K562 (cell line): ENCODE results near the gene DHRS7C. TPM values are rescaled to one million over a fixed set of nuclear protein-coding genes. Genes with fewer than 3 reads are reported as not detected.

ENCODE experiments used
- ATAC-seq: fragments of 200-7000 bp; cut with Tn5 transposase; 3 replicates; pipeline ENCODE4 v1.9.1; 2020; ENCODE audit warnings: moderate library complexity
- BruUV-seq: library from RNA; stranded (reverse); fragments of 400-500 nt; replicated peaks from 2 replicates; lab custom pipeline; 2021; lab: Mats Ljungman, UMichigan
- CTCF ChIA-PET: fragments of 300-600 bp; formaldehyde crosslinking; extraction: SDS; loops from one replicate; lab custom pipeline; 2021; ENCODE audit warnings: low intra/inter-chr PET ratio; lab: Yijun Ruan, JAX
- POLR2A ChIA-PET: fragments of 300-600, 350-650 bp; sonication (Branson Sonifier 250); formaldehyde crosslinking; extraction: SDS; loops from one replicate; lab custom pipeline; 2021; ENCODE audit warnings: antibody characterized with exemption, inconsistent platforms; lab: Yijun Ruan, JAX
- DNase-seq, 4 experiments: peaks; one replicate each; pipeline versions ENCODE4 v3.0.0 to v3.0.0-alpha.2; 2011 to 2018; ENCODE audit warnings: low spot score in 3 of 4, mixed read lengths in 3 of 4; ENCODE audit errors: extremely low read depth in 1 of 4
- FAIRE-seq: peaks from 2 replicates; lab custom pipeline; 2011; peaks lifted over from hg19 to GRCh38; lab: Jason Lieb, UNC
- H2AFZ ChIP-seq: 2 replicates; pipeline ENCODE4 v1.6.0; 2011; ENCODE audit warnings: low read depth, low read length, control low read depth, inconsistent platforms
- H3K27ac ChIP-seq: fragments of 200-600 bp; 3 replicates; pipeline ENCODE4 v1.8.0; 2011; ENCODE audit warnings: low read depth, mild to moderate bottlenecking, control low read depth, inconsistent platforms, low read length, moderate library complexity, mixed read lengths; ENCODE audit errors: extremely low read depth
- H3K27me3 ChIP-seq, 2 experiments: fragments of 300-600 bp in 1 of 2; 2 replicates in 1 of 2; 3 replicates in 1 of 2; pipeline versions ENCODE4 v1.6.0 to v1.8.0; 2011; ENCODE audit warnings: inconsistent platforms in 2 of 2, low read length in 2 of 2, mild to moderate bottlenecking in 1 of 2, mixed read lengths in 1 of 2, moderate library complexity in 1 of 2; ENCODE audit not compliant: control insufficient read depth in 2 of 2, insufficient read depth in 2 of 2
- H3K36me3 ChIP-seq: fragments of 300-600 bp; 3 replicates; pipeline ENCODE4 v1.8.0; 2011; ENCODE audit warnings: mild to moderate bottlenecking, low read length, inconsistent platforms; ENCODE audit not compliant: control insufficient read depth, insufficient read depth
- H3K4me1 ChIP-seq, 2 experiments: fragments of 200-600 bp in 1 of 2; replicated peaks in 1 of 2; 2 replicates in 1 of 2; 3 replicates in 1 of 2; pipeline versions ENCODE4 v1.5.1 to v1.8.0; 2011; ENCODE audit warnings: inconsistent platforms in 2 of 2, low read length in 2 of 2, mild to moderate bottlenecking in 1 of 2, mixed read lengths in 1 of 2, moderate library complexity in 1 of 2; ENCODE audit not compliant: control insufficient read depth in 2 of 2, insufficient read depth in 2 of 2
- H3K4me2 ChIP-seq: 2 replicates; pipeline ENCODE4 v1.6.1; 2011; ENCODE audit warnings: low read length, control low read depth, inconsistent platforms, mixed read lengths; ENCODE audit not compliant: insufficient read depth
- H3K4me3 ChIP-seq: fragments of 200-600 bp; sonication (generic), shearing (Covaris generic); 2 replicates; pipeline ENCODE4 v1.5.1; 2016; ENCODE audit warnings: control low read depth, inconsistent platforms
- H3K79me2 ChIP-seq: fragments of 200-600 bp; 3 replicates; pipeline ENCODE4 v1.8.0; 2011; ENCODE audit warnings: low read length, inconsistent platforms; ENCODE audit not compliant: control insufficient read depth, insufficient read depth
- H3K9ac ChIP-seq, 2 experiments: 2 replicates each; pipeline versions ENCODE4 v1.6.0 to v1.6.1; 2011; ENCODE audit warnings: low read depth in 2 of 2, low read length in 2 of 2, control low read depth in 1 of 2, inconsistent platforms in 1 of 2, mild to moderate bottlenecking in 1 of 2, mixed read lengths in 1 of 2; ENCODE audit not compliant: insufficient read depth in 1 of 2
- H3K9me1 ChIP-seq: one replicate; pipeline ENCODE4 v1.6.0; 2011; ENCODE audit warnings: inconsistent platforms, mild to moderate bottlenecking, low read length, moderate library complexity; ENCODE audit not compliant: control insufficient read depth, insufficient read depth
- H3K9me3 ChIP-seq: replicated peaks from 2 replicates; pipeline ENCODE4 v1.5.1; 2011; ENCODE audit warnings: low read depth, low read length, inconsistent platforms; ENCODE audit not compliant: control insufficient read depth, insufficient read depth
- H4K20me1 ChIP-seq: replicated peaks from 2 replicates; pipeline ENCODE4 v1.6.1; 2011; ENCODE audit warnings: low read length, inconsistent platforms, mixed read lengths; ENCODE audit not compliant: control insufficient read depth, insufficient read depth
- BRF1 ChIP-seq: IDR thresholded peaks from 3 replicates; pipeline ENCODE4 v1.6.1; 2011; ENCODE audit warnings: borderline replicate concordance, mild to moderate bottlenecking; ENCODE audit not compliant: insufficient read length; ENCODE audit errors: extremely low read depth
- ETV5 ChIP-seq: sonication (generic); formaldehyde crosslinking; IDR thresholded peaks from 2 replicates; pipeline ENCODE4 v1.4.0; 2020; ENCODE audit warnings: low read depth, mild to moderate bottlenecking, missing genetic modification reagents
- POLR2H ChIP-seq: IDR thresholded peaks from 2 replicates; pipeline ENCODE4 v1.6.1; 2016; ENCODE audit warnings: missing genetic modification characterization, low read depth, mild to moderate bottlenecking, control low read depth, missing compliant biosample characterization, moderate library complexity
- SRSF7 ChIP-seq: fragments of 200-400 bp; formaldehyde crosslinking; optimal IDR thresholded peaks from 2 replicates; pipeline ENCODE3; 2017; ENCODE audit warnings: mild to moderate bottlenecking, low read depth, low read length
- ZNF668 ChIP-seq: fragments of 250-450 bp; sonication (Bioruptor Pico); IDR thresholded peaks from 2 replicates; pipeline ENCODE4 v1.8.0; 2022; ENCODE audit warnings: mild to moderate bottlenecking, inconsistent platforms
- WGBS: fragments of 100-300 bp; shearing (Covaris generic); methylation state at CpG from one replicate; pipeline ENCODE4 v1.1.6; 2016; ENCODE audit warnings: low coverage, mixed read lengths; ENCODE audit not compliant: insufficient coverage; ENCODE audit errors: missing lambda C conversion rate; 5-methylcytosine and 5-hydroxymethylcytosine counted together
- in situ Hi-C: fragments of 300-500 bp; cut with MboI; formaldehyde crosslinking; loops from 4 replicates; pipeline ENCODE4 v1.15.0; 2018; ENCODE audit warnings: inconsistent platforms, mixed read lengths
- intact Hi-C: fragments of 100-400 bp; cut with micrococcal nuclease; formaldehyde crosslinking; loops from 2 replicates; pipeline ENCODE4 v1.14.2; 2022
- polyA plus RNA-seq, 8 experiments: library from polyadenylated mRNA; depleted of rRNA in 4 of 8; stranded (reverse) in 5 of 8; unstranded in 3 of 8; fragments of >200 nt; fragmentation: Nextera tagmentation in 2 of 8; fragmentation: Illumina TruSeq in 1 of 8; extraction: Ambion mirVana in 2 of 8; extraction: Trizol in 1 of 8; gene quantifications; 2 replicates each; pipeline versions ENCODE4 v1.2.1 to v1.2.3, GENCODE V29; 2011 to 2014; ENCODE audit warnings: inconsistent platforms in 1 of 8, missing spikeins in 1 of 8
- total RNA-seq, 7 experiments: library from RNA; depleted of rRNA in 6 of 7; stranded (reverse); fragments of >200 nt in 6 of 7; fragmentation: Illumina TruSeq in 2 of 7; extraction: Trizol in 2 of 7; gene quantifications; 2 replicates each; pipeline versions ENCODE4 v1.2.1 to v1.2.3, GENCODE V29; 2011 to 2021; ENCODE audit warnings: low replicate concordance in 1 of 7
- TF ChIP-seq, protein P1 (sequence below): fragments of 450-650 bp; IDR thresholded peaks from 2 replicates; pipeline ENCODE4 v1.7.0; 2016; ENCODE audit warnings: borderline replicate concordance
- TF ChIP-seq, protein P2 (sequence below): fragments of 450-650 bp; formaldehyde crosslinking; IDR thresholded peaks from 2 replicates; pipeline ENCODE4 v1.4.0; 2020; ENCODE audit warnings: mild to moderate bottlenecking, moderate library complexity

Gene DHRS7C
- total and polyA plus RNA-seq, 9 of the 15 experiments (the other 6 are each of a cell fraction or from before 2014, with no cell fraction given): not detected

DNA sequence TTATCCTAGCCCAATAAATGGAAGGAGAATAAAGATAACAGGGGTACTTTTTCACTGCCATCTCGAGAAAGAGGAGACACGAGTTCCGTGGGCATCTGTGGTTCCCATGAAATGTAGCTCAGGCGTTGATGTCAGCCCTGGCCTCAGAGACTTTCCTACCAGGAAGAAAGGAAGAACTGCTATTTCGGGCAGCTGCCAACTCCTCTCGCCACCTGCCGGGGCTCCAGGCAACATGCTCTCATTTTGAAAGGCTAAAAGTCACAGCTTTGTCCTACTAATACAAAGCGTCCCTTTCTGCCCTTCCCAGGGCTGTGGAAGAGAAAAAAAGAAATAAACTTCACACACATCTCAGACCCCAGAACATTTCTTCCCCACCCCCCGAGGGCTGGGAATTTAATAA, 65.8 kb downstream of the DHRS7C start:
- H3K4me2 ChIP-seq: no peak overlapping the region
- DNase-seq: no peak
- intact Hi-C loops: no loop called here
- H3K27me3 ChIP-seq: peaks cover 0 to 5% of the 10 kb centered on the region in 2 experiments; a peak in 2 of 5 replicates
- no peak for FAIRE-seq
- H3K36me3 ChIP-seq: no peaks in the 10 kb centered on the region
- H3K9me1 ChIP-seq: no peaks in the 10 kb centered on the region
- no peak overlapping the region for H3K27ac ChIP-seq
- in situ Hi-C loops: no loop called here
- TF ChIP-seq, protein P1, sequence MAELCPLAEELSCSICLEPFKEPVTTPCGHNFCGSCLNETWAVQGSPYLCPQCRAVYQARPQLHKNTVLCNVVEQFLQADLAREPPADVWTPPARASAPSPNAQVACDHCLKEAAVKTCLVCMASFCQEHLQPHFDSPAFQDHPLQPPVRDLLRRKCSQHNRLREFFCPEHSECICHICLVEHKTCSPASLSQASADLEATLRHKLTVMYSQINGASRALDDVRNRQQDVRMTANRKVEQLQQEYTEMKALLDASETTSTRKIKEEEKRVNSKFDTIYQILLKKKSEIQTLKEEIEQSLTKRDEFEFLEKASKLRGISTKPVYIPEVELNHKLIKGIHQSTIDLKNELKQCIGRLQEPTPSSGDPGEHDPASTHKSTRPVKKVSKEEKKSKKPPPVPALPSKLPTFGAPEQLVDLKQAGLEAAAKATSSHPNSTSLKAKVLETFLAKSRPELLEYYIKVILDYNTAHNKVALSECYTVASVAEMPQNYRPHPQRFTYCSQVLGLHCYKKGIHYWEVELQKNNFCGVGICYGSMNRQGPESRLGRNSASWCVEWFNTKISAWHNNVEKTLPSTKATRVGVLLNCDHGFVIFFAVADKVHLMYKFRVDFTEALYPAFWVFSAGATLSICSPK: no peak
- TF ChIP-seq SRSF7: no peak
- no peak for TF ChIP-seq ETV5 (CRISPR knock-in tag)
- no peak for TF ChIP-seq BRF1
- TF ChIP-seq POLR2H (tag): no peak
- no peak for TF ChIP-seq ZNF668 (CRISPR knock-in tag)
- TF ChIP-seq, protein P2, sequence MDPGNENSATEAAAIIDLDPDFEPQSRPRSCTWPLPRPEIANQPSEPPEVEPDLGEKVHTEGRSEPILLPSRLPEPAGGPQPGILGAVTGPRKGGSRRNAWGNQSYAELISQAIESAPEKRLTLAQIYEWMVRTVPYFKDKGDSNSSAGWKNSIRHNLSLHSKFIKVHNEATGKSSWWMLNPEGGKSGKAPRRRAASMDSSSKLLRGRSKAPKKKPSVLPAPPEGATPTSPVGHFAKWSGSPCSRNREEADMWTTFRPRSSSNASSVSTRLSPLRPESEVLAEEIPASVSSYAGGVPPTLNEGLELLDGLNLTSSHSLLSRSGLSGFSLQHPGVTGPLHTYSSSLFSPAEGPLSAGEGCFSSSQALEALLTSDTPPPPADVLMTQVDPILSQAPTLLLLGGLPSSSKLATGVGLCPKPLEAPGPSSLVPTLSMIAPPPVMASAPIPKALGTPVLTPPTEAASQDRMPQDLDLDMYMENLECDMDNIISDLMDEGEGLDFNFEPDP: no peak
- CTCF ChIA-PET: no interaction called here
- no peaks in the 10 kb centered on the region for H3K79me2 ChIP-seq
- ATAC-seq: no peak
- H3K4me3 ChIP-seq: no peak overlapping the region
- no TSS peak for BruUV-seq
- H2AFZ ChIP-seq: no peak overlapping the region
- no peaks in the 10 kb centered on the region for H3K9me3 ChIP-seq
- H3K4me1 ChIP-seq: no peaks in the 10 kb centered on the region
- whole genome bisulfite sequencing: 0% methylated on average over 5 of the region's 9 CpGs
- no peak overlapping the region for H3K9ac ChIP-seq
- H4K20me1 ChIP-seq: no peaks in the 10 kb centered on the region
- POLR2A ChIA-PET: no interaction called here

Other genes with a start within 250 kb of the DHRS7C start
- 15.6 and 19.6 TPM in 2 replicates for gene STX8, start 215.8 kb downstream of the DHRS7C start, total RNA-seq (2014; rRNA removed)
- 20.1 and 22.5 TPM in 2 replicates for gene STX8, start 215.8 kb downstream of the DHRS7C start, total RNA-seq (2014; rRNA removed; fragmentation: Illumina TruSeq; extraction: Trizol)
- gene STX8, start 215.8 kb downstream of the DHRS7C start, total RNA-seq (2015; rRNA removed; fragmentation: Illumina TruSeq; extraction: Trizol): 22.1 and 22.8 TPM in 2 replicates
- 14.5 and 14.6 TPM in 2 replicates for gene STX8, start 215.8 kb downstream of the DHRS7C start, total RNA-seq (2021)
- gene STX8, start 215.8 kb downstream of the DHRS7C start, polyA plus RNA-seq (2011; rRNA removed): 20.8 and 26.6 TPM in 2 replicates
- 15.6 and 17.3 TPM in 2 replicates for gene STX8, start 215.8 kb downstream of the DHRS7C start, polyA plus RNA-seq (2014; fragmentation: Illumina TruSeq; extraction: Trizol)
- 10 to 100 TPM; 40.8 to 42.5 TPM for gene STX8, start 215.8 kb downstream of the DHRS7C start, polyA plus RNA-seq (2014; fragmentation: Nextera tagmentation; extraction: Ambion mirVana)
- 19.6 and 23.1 TPM in 2 replicates for gene STX8, start 215.8 kb downstream of the DHRS7C start, polyA plus RNA-seq (2014; rRNA removed)
- not detected in 2 replicates for gene CFAP52, start 214.9 kb downstream of the DHRS7C start, total RNA-seq (2014; rRNA removed)
- not detected in 2 replicates for gene CFAP52, start 214.9 kb downstream of the DHRS7C start, total RNA-seq (2014; rRNA removed; fragmentation: Illumina TruSeq; extraction: Trizol)
- not detected in 2 replicates for gene CFAP52, start 214.9 kb downstream of the DHRS7C start, total RNA-seq (2015; rRNA removed; fragmentation: Illumina TruSeq; extraction: Trizol)
- not detected in 2 replicates for gene CFAP52, start 214.9 kb downstream of the DHRS7C start, total RNA-seq (2021)
- gene CFAP52, start 214.9 kb downstream of the DHRS7C start, polyA plus RNA-seq (2011; rRNA removed): not detected in 2 replicates
- not detected in 2 replicates for gene CFAP52, start 214.9 kb downstream of the DHRS7C start, polyA plus RNA-seq (2014; fragmentation: Illumina TruSeq; extraction: Trizol)
- gene CFAP52, start 214.9 kb downstream of the DHRS7C start, polyA plus RNA-seq (2014; fragmentation: Nextera tagmentation; extraction: Ambion mirVana): not detected
- gene CFAP52, start 214.9 kb downstream of the DHRS7C start, polyA plus RNA-seq (2014; rRNA removed): not detected in 2 replicates
- 0.05 and 0.12 TPM in 2 replicates for gene USP43, start 146.1 kb downstream of the DHRS7C start, total RNA-seq (2014; rRNA removed)
- gene USP43, start 146.1 kb downstream of the DHRS7C start, total RNA-seq (2014; rRNA removed; fragmentation: Illumina TruSeq; extraction: Trizol): 0.07 TPM in 1 of 2 replicates, not detected in the other
- gene USP43, start 146.1 kb downstream of the DHRS7C start, total RNA-seq (2015; rRNA removed; fragmentation: Illumina TruSeq; extraction: Trizol): 0.11 TPM in 2 replicates
- 0.09 and 0.18 TPM in 2 replicates for gene USP43, start 146.1 kb downstream of the DHRS7C start, total RNA-seq (2021)
- 0.04 and 0.08 TPM in 2 replicates for gene USP43, start 146.1 kb downstream of the DHRS7C start, polyA plus RNA-seq (2011; rRNA removed)
- gene USP43, start 146.1 kb downstream of the DHRS7C start, polyA plus RNA-seq (2014; fragmentation: Illumina TruSeq; extraction: Trizol): 0.07 and 0.10 TPM in 2 replicates
- gene USP43, start 146.1 kb downstream of the DHRS7C start, polyA plus RNA-seq (2014; fragmentation: Nextera tagmentation; extraction: Ambion mirVana): under 1 TPM in 1 of 2 experiments, not detected in 1; 0.01 TPM
- 0.05 TPM in 2 replicates for gene USP43, start 146.1 kb downstream of the DHRS7C start, polyA plus RNA-seq (2014; rRNA removed)
- not detected in 2 replicates for gene GSG1L2, start 30.5 kb upstream of the DHRS7C start, total RNA-seq (2014; rRNA removed)
- not detected in 2 replicates for gene GSG1L2, start 30.5 kb upstream of the DHRS7C start, total RNA-seq (2014; rRNA removed; fragmentation: Illumina TruSeq; extraction: Trizol)
- gene GSG1L2, start 30.5 kb upstream of the DHRS7C start, total RNA-seq (2015; rRNA removed; fragmentation: Illumina TruSeq; extraction: Trizol): not detected in 2 replicates
- gene GSG1L2, start 30.5 kb upstream of the DHRS7C start, total RNA-seq (2021): not detected in 2 replicates
- not detected in 2 replicates for gene GSG1L2, start 30.5 kb upstream of the DHRS7C start, polyA plus RNA-seq (2011; rRNA removed)
- gene GSG1L2, start 30.5 kb upstream of the DHRS7C start, polyA plus RNA-seq (2014; fragmentation: Illumina TruSeq; extraction: Trizol): not detected in 2 replicates
- gene GSG1L2, start 30.5 kb upstream of the DHRS7C start, polyA plus RNA-seq (2014; fragmentation: Nextera tagmentation; extraction: Ambion mirVana): not detected
- gene GSG1L2, start 30.5 kb upstream of the DHRS7C start, polyA plus RNA-seq (2014; rRNA removed): not detected in 2 replicates
- not detected in 2 replicates for gene GLP2R, start 34.3 kb upstream of the DHRS7C start, total RNA-seq (2014; rRNA removed)
- not detected in 2 replicates for gene GLP2R, start 34.3 kb upstream of the DHRS7C start, total RNA-seq (2014; rRNA removed; fragmentation: Illumina TruSeq; extraction: Trizol)
- gene GLP2R, start 34.3 kb upstream of the DHRS7C start, total RNA-seq (2015; rRNA removed; fragmentation: Illumina TruSeq; extraction: Trizol): not detected in 2 replicates
- gene GLP2R, start 34.3 kb upstream of the DHRS7C start, total RNA-seq (2021): not detected in 2 replicates
- not detected in 2 replicates for gene GLP2R, start 34.3 kb upstream of the DHRS7C start, polyA plus RNA-seq (2011; rRNA removed)
- not detected in 2 replicates for gene GLP2R, start 34.3 kb upstream of the DHRS7C start, polyA plus RNA-seq (2014; fragmentation: Illumina TruSeq; extraction: Trizol)
- not detected for gene GLP2R, start 34.3 kb upstream of the DHRS7C start, polyA plus RNA-seq (2014; fragmentation: Nextera tagmentation; extraction: Ambion mirVana)
- not detected in 2 replicates for gene GLP2R, start 34.3 kb upstream of the DHRS7C start, polyA plus RNA-seq (2014; rRNA removed)
- not detected in 2 replicates for gene RCVRN, start 113.7 kb upstream of the DHRS7C start, total RNA-seq (2014; rRNA removed)
- not detected in 2 replicates for gene RCVRN, start 113.7 kb upstream of the DHRS7C start, total RNA-seq (2014; rRNA removed; fragmentation: Illumina TruSeq; extraction: Trizol)
- gene RCVRN, start 113.7 kb upstream of the DHRS7C start, total RNA-seq (2015; rRNA removed; fragmentation: Illumina TruSeq; extraction: Trizol): not detected in 2 replicates
- gene RCVRN, start 113.7 kb upstream of the DHRS7C start, total RNA-seq (2021): not detected in 2 replicates
- gene RCVRN, start 113.7 kb upstream of the DHRS7C start, polyA plus RNA-seq (2011; rRNA removed): not detected in 2 replicates
- gene RCVRN, start 113.7 kb upstream of the DHRS7C start, polyA plus RNA-seq (2014; fragmentation: Illumina TruSeq; extraction: Trizol): not detected in 2 replicates
- not detected for gene RCVRN, start 113.7 kb upstream of the DHRS7C start, polyA plus RNA-seq (2014; fragmentation: Nextera tagmentation; extraction: Ambion mirVana)
- not detected in 2 replicates for gene RCVRN, start 113.7 kb upstream of the DHRS7C start, polyA plus RNA-seq (2014; rRNA removed)